CD4-positive, alpha-beta T cell treated with Interleukin-21 for 1 hour (primary cell): ENCODE data around the gene ATG7.

Source experiments
- DNase-seq: peaks from one replicate; pipeline ENCODE4 v3.0.0-alpha.2; 2020

Gene ATG7

DNA sequence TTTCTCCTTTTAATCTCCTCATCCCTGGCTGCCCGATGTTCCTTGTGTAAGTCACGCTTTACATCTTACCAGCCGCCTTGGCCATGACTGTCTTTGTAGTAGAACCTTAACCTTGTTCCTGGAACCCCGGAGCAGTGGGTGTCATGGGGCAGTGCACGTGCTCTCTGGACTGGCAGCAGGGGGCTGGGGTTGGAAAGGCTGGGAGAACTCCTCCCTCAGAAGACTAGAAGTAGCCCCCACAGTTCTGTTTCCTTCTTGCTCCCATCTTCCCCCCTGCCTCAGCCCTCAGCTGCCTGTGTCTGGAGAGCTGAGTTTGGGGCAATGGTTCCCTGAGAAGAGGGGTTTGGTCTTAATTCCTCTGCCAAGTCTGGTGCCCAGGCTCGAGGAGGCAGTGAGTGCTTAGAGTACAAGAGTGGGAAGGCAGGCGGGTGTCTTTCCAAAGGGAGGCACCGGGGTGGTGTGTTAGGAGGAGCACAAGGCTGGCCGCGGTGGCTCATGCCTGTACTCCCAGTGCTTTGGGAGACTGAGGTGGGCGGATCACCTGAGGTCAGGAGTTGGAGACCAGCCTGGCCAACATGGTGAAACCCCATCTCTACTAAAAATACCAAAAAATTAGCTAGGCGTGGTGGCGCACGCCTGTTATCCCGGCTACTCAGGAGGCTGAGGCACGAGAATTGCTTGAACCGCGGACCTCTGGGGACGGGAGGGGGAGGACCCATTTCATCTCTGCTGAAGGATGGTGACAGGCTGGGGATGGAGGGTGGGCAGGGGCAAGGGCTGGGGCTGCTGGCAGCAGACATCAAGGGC is 271.1 kb downstream of the ATG7 start:
- no peak for DNase-seq

DNA sequence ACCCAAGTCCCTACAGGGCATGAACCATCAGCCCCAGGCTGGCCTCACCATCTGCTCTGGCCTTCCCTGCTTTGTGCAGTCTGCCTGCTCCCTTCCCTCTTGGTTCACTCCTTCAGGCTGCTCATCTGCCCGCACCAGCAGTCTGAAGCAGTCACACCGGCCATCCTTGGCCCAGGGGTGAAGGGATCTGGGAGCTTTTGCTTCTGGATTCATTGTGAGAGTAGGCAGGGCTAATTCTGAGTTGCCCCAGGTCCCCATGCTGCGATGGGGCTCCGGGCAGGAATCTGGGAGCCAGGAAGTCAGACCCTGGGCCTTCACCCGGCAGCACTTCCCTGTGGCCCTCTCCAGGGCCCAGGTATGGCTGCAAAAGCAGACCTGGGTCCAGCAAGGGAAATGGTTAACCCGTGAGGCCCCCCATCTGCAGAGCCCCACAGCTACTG is 271.8 kb downstream of the ATG7 start:
- no peak for DNase-seq

DNA sequence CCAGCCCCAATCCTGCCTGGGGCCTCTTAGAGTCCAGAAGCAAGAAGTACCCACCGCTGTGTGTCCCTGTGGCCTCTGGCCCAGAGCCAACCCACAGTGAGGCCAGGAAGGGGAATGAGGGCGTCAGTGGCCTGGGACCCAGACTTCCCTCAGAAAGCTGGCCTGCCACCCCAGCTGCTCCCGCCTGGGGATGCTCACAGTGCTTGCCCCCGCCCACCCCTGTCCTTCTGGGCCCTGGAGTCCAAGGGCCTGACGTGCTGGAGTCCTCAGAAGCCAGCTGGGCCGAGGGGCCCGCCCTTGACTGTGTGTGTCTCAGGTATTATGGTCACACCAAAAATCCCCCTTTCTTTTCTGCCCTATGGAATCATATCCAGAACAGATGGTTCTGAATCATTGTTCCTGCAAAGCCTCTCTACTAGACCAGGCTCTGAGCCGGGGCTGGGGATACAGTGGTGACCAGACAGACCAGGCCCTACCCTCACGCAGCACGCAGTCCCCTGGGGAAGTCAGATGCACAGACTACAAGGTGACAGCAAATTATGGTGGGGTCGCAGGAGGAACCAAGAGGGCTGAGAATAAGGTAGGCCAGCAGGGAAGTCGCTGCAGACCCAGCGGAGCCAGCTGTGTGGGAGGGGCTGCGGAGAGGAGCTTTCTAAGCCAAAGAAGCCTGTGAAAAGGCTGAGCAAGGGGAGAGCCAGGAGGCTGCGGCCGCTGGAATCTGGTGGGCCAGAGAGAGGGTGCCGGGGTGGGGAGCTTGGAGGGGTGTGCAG is 272.4 kb downstream of the ATG7 start:
- DNase-seq, result no peak

DNA sequence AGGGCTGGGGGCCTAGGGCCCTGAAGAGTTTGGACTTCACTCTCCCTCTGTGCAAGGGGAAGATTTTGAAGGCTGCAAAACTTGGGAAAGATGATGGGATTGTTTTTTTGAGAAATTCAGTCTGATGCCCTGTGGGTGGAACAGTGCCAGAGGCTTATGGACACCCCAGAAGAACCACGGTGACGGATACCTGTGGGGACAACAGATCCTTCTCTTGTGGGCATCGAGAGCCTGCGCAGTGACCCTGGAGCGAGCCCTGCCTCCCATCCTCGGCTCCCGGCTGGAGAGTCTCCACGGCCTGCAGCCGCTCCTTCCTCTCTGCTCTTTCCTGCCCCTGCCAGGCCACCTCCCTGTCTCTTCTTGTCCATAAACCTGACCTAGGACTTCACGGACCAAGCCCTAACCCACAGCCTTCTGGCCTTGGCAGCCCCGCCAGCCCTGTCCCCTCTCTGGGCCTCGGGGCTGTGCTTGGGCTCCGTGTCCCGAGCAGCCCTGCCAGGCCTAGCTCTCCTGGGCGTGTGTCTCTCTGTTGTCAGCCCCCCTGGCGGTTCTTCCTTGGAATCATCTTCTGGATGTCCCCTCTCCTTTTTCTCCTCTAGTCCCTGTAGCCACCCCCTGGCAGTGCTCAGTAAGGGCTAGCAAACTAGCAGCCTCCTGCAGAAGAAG is 273.1 kb downstream of the ATG7 start:
- no peak for DNase-seq

DNA sequence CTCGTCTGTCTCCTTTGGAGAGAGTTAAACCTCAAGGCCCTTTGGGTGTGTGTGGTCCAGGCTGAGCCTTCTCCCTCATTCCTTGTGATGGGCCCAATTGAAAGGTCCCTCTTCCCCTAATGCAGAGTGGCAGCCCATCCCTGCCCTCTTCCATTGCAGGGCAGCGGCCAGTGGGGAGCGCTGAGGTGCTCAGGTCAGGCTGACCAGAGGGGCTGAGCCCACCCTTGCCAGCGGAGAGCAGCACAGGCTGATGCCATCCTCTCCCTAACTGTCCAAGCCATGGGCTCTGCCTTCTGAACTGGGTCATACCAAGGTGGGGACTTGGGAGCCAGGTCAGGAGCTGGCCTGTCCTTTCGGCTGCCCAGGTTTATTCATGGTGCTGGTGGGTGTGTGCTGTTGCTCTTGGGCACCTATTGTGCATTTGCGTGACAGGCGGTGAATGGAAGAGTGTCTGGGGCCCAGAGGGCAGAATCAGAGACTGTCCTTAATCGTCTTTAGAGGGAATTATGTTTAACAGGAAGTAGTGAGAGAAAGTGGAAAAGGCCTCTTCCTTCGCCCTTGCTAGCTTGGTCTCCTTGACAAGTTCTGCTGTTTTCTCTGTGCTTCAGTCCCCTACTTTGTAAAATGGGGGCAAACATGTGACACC is 274.6 kb downstream of the ATG7 start:
- no peak for DNase-seq

DNA sequence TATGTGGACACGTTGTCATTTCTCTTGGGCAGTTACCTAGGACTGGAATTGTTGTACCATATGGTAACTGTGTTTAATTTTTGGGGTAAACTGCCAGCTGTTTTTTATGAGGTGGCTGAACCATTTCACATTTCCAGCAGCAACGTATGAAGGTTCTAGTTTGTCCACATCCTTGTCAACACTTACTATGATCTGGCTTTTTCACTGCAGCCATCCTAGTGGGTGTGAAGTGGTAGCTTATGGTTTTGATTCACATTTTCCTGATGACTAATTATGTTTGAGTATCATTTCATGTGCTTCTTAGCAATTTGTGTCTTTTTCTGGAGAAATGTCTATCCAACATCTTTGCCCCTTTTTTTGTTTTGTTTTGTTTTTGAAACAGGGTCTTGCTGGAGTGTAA is 275.3 kb downstream of the ATG7 start:
- no peak for DNase-seq

DNA sequence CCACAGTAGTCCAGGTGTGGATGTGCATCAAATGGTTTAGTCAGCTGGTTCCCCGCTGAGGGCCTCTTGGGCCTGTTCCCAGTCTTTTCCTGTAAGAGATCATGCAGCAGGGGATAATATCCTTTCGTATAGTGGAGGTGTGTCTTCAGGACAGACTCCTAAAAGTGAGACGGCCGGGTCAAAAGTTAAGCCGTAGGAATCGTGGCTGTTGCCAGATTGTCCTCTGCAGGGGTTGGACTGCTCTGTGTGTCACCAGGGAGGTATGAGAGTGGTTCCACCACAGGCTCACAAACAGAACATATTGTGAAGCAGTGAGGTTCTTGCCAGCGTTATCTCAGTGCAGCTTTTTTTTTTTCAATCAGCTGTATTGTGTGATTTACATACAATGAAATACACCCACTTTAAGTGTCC is 276.5 kb downstream of the ATG7 start:
- no peak for DNase-seq

DNA sequence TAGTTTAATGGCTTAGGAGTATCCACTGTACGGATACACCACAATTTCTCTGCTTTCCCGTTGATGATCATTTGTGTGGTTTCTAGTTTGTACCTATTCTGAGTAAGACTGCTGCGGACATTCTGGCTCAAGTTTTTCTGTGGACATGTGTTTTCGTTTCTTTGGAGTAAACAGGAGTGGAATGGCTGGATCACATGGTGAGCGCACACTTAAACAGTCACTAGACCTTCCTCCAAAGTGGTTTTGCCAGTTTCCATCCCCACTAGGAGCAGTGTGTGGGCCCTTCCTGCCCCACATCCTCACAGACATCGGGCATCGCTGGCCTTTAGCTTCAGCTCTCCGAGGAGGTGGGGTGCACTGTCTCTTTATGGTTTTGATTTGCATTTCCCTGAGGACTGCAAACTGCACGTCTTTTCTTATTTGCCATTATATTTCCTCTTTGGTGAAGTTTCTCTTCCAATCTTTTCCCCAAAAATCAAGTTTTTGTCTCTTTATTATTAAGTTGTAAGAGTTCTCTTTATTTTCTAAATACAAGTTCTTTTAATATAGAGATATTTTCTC is 277.5 kb downstream of the ATG7 start:
- no peak for DNase-seq

DNA sequence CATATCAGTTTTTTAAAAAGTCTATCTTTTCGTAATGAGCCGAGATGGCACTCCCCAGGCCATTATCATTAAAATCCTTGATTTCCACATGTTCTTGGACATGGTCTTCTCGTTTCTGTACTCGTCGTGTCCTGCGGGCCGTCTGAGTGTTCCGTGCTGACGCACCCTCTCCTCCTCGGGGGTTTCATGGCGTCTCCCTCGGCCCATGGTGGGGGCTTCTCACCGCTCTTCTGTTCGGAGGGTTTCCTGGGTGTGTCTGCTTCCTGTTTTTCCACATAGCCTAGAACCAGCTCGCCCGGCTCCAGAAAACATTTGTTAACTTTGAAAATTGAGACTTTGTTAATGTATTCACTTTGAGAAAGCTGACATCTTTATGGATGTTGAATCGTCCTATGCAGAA is 278.8 kb downstream of the ATG7 start:
- DNase-seq, result no peak

DNA sequence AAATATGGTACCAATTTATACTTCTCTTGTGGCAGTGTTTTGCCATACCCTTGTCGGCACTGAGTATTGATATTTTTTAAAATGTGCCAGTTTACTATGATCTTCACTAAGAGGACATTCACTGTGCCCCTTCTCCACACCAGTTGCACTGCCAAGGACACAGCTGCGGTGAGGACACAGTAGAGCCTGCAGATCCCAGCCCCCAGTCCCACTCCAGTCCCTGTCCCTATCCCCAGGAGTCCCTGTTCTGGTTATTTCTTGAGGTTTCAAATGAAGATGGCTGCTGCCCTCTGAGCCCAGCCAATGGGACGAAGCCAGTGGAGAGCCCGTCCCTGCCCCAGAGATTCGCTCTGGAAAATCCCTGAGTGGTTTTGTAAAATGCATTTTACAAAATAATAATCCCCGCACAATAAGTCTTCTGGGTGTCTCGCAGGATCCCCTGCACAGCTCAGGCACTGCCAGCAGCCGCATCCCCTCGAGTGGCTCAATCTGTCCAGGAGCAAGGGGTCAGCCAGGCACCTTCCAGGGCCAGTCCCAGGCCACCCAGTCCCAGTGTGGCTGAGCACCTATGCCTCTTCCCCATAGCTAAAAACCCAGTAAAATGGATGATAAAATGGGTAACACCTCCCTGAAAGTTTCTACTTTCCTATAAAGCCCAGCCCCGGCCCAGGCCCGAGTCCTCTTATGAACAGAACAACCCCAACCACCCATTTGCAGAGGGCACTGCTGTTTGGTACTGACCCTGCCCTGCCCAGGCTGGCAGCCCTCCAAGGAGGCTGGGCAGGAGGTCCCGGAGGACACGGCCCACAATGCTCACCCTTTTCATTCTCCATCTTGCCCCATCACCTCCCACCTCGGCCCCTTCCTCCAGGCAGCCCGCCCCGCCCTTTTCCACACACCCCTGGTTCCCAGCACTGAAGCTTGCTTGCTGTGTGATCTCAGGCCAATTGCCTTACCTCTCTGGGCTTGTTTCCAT is 280.4 kb downstream of the ATG7 start:
- no peak for DNase-seq

DNA sequence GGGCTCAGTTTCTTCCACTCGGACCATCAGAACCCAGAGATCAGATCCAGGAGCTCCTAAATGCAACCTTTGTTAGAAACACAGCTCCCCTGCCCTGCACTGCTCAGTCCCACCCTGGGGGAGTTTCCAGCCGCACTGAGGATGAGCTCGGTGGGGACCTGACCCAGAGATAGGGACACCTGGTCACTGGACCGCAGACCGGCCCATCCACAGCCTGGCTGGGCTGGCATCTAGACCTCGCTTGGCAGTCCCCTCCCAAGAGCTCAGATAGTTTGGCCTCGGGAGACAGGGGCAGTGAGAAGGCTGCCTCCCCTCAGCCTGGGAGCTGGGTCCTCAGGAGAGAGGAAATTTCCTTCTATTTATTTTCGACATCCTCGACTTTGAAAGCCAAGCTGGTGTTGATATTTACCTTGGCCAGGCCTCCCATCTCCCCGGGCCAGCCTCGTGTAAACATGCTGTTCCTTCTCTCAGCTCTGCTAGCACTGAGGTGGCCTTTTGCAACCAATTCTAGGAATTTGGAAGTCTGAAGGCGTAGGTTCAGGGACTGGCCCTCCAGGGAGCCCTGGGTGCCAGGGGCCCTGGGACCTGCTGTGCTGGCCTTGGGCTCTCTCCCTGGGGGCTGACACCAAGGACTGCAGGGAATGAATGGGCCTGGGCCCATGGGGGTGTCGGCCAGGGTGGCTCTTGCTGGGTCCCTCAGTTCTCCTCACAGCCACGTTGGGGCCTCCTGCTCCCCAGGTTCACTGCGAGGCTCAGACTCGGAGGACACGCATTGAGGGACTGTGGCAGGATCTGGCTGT is 281.4 kb downstream of the ATG7 start:
- no peak for DNase-seq

DNA sequence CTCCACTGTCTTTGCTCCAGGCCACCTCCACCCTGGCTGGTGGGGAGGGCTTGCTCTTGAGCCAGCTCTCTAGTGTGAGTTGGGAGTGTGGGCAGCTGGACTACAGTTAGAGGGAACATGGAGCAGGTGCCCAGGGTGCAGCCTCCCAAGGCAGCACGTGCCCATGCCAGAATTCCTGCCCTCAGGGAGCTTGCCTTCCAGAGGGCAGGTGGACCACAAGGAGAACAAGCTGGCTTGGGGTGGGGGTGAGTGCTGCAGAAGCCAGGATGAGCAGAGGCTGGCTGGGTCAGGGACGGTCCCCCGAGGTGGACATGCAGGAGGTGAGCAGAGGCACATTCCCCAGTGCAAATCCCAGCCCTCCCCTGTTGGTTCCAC is 282.0 kb downstream of the ATG7 start:
- DNase-seq, result no peak

DNA sequence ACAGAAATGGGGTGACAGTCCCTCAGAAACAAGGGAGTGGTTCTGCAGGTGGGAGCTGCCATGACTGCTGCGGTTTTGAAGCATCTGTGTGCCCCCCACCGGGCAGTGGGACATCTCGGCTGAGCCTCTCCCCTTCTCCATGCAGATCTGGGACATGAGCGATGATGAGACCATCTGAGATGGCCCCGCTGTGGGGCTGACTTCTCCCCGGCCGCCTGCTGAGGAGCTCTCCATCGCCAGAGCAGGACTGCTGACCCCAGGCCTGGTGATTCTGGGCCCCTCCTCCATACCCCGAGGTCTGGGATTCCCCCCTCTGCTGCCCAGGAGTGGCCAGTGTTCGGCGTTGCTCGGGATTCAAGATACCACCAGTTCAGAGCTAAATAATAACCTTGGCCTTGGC is 282.5 kb downstream of the ATG7 start:
- DNase-seq, result no peak

DNA sequence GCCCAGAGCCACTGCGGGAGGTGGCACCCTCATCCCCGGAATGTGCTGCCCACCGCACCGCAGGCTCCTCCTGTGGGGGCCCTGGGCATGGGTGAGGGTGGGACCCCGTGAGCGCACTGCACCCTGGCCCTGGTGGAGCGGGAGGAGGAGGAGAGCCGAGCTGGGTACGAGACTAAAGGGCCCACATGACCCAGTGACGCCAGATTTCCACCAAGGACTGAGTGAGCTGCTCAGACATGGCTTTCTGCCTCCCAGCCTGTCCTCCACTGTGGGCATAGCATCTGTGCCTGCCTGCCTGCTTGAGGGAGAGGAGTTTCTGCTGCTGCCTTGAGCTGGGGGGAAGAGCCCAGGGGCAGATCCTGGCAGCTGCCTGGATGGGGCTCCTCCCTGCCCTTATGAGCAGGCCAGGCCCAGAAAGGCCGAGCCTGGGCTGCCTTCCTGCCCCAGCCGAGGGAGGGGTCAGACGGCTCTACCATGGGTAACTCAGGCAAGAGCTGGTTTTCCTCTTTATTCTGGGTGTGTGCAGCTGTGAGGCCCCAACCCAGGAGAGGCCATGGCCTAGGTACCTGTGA is 283.1 kb downstream of the ATG7 start:
- DNase-seq, result no peak

DNA sequence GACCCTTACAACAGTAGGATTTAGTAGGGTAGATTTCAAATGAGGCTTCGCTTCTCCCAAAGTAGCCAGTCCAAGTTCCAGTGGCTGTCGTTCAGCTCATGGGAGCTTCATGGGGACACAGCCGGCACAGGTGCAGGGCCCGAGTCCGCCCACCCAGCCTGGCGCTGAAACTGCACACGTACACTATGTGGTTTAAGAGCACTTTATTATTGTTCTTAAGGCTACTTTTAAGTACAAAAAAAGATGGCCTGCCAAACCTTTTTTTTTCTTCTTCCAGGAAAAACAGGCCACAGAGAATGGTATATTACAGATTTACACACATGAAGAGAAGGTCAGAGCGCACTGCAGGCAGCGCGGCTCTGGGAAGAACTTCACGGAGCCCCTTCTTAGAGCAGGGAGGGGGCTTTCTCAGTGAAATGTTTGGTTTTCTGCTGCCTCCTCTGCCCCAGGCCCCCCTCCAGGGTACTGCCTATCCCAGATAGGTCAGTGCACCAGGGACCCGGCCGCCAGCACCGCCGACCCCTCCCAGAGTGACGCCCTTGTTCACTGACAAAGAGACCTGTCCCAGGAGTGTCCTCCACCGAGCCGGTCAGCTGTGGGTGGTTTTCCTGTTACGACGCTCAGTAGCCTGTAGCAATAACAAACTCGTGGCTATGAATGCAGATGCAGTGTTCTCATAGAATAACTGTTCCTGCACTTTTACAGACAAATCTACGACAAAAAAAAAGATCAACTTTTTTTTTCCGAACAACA is 283.9 kb downstream of the ATG7 start:
- DNase-seq, result no peak

DNA sequence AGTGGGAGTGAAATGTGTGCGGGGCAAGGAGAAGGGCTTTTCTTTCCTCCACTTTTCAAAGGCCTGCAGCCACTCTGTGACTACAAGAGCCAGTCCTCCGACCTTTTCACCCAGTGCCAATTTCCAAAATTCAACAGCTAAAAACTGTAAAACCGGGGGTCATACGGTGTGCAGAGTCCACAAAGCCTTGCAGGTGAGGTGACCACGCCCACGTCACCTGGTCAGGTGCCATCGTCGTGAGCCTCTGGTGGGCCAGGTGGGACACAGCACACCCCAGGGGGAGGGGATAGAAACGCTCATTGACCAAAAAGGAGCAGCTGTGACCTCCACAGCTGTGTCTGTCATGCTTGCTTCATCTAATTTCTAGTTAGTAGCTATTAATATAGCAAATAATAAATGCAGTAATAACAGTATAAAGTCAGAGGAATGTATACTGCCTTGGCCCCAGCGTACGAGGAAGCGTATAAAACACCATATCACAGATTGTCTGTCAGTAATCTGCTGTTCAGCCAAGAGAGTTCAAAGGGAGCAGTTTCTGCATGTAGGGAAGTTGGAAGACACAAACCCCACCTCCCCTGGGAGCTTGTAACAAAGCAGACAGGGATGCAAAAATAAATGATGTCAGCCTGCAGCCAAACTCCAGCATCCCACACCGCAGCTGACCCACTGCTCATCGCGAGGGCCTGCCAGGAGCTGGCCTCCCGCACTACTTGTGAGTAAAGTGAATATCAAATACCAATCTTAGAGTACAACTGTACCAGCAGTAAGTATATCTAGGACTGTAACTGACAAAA is 284.9 kb downstream of the ATG7 start:
- DNase-seq, result no peak

DNA sequence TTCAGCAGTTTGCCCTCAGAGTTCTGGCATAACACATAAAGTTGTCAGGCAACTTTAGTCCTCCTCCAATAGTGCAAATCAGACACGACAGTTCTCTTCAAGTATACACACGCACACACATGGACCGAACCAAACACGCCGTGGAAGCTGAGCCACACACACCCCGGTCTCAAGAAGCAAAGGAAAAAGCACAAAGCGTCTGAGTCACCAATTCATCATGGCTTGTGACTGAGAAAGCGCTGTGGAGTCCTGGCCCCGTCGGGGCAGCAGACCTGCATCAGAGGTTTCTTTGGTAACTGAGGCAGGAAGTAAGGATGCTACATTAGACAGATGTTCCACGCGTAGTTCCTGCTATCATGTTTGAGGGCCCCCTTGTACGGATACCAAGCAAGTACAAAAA is 285.8 kb downstream of the ATG7 start:
- no peak for DNase-seq

DNA sequence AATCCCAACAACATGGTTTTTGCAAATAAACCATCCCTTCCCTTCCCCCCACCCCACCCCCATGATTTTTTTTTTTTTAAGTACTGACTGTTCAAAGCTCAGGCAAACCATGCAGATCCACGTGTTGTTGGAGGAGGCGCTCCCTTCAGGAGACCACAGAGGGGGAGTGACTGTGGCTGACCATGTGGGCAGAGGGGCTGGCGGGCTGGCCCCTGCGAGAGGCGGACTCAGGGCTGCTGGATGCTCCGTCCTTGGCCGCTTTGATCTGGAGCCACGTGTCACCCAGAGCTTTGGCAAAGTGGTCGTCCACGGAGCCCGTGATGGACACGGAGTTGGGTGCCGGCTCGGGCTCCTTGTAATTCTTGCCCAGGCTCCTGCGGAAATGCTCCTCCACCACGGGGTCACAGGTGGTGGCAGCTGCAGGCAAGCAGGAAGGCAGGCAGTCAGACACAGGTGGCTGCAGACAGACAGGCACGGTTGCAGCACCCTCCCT is 286.3 kb downstream of the ATG7 start:
- DNase-seq, result no peak
